B cell (primary cell): ENCODE results near the gene CBL. TPM values are rescaled to one million over a fixed set of nuclear protein-coding genes. Genes with fewer than 3 reads are reported as not detected.
"Not testable (repeated sequence)": the region's sequence is repeated elsewhere in the genome, so short reads cannot be mapped to it uniquely, and the experiment has no call there.

Source experiments
- ATAC-seq: fragments of 200-7000 bp; cut with Tn5 transposase; one replicate; pipeline ENCODE4 v1.10.0; 2021; ENCODE audit warnings: low read depth, mild to moderate bottlenecking, moderate number of reproducible peaks, moderate library complexity
- CTCF ChIA-PET: fragments of 350-600 bp; sonication (Branson Sonifier 250); formaldehyde crosslinking; loops from one replicate; lab custom pipeline; 2021; ENCODE audit warnings: antibody characterized with exemption, inconsistent platforms; lab: Charles Lee
- POLR2A ChIA-PET: fragments of 350-600 bp; sonication (Branson Sonifier 250); formaldehyde crosslinking; loops from one replicate; lab custom pipeline; 2021; ENCODE audit warnings: antibody characterized with exemption; lab: Charles Lee
- DNase-seq: peaks from one replicate; pipeline ENCODE4 v3.0.0; 2013
- H2AFZ ChIP-seq: 2 replicates; pipeline ENCODE4 v1.6.1; 2012; ENCODE audit warnings: mild to moderate bottlenecking, low read depth, low read length; ENCODE audit not compliant: insufficient read depth, poor library complexity, severe bottlenecking
- H3K27ac ChIP-seq, 2 donors: 1 replicate in 1 of 2; 2 replicates in 1 of 2; pipeline ENCODE4 v1.5.1; 2012 to 2013; ENCODE audit warnings: low read length in 2 of 2, mild to moderate bottlenecking in 2 of 2, moderate library complexity in 1 of 2
- H3K27me3 ChIP-seq, 4 experiments: fragments of 200-600 bp in 1 of 4; sonication (generic) in 1 of 4; replicated peaks in 1 of 4; 1 replicate in 2 of 4; 2 replicates in 2 of 4; pipeline versions ENCODE4 v1.6.1 to v1.7.0; 2013 to 2016; ENCODE audit warnings: low read length in 3 of 4, mild to moderate bottlenecking in 2 of 4, mixed read lengths in 1 of 4, moderate library complexity in 1 of 4; ENCODE audit not compliant: insufficient read depth in 4 of 4, control insufficient read depth in 3 of 4; ENCODE audit errors: control extremely low read depth in 1 of 4
- H3K36me3 ChIP-seq, 2 experiments: replicated peaks in 1 of 2; 1 replicate in 1 of 2; 2 replicates in 1 of 2; pipeline versions ENCODE4 v1.6.1 to v1.7.1; 2013; ENCODE audit warnings: low read length in 1 of 2; ENCODE audit not compliant: insufficient read depth in 2 of 2, control insufficient read depth in 1 of 2; ENCODE audit errors: control extremely low read depth in 1 of 2, extremely low read depth in 1 of 2
- H3K4me1 ChIP-seq, 2 donors: fragments of 200-600 bp in 1 of 2; sonication (generic) in 1 of 2; 1 replicate in 1 of 2; 2 replicates in 1 of 2; pipeline versions ENCODE4 v1.5.1 to v1.6.1; 2013 to 2017; ENCODE audit warnings: low read length in 2 of 2; ENCODE audit not compliant: control insufficient read depth in 2 of 2, insufficient read depth in 2 of 2
- H3K4me2 ChIP-seq: replicated peaks from 2 replicates; pipeline ENCODE3; 2012; ENCODE audit warnings: mild to moderate bottlenecking, low read depth, low read length; ENCODE audit not compliant: poor library complexity, severe bottlenecking
- H3K4me3 ChIP-seq, 5 experiments: fragments of 200-600 bp in 1 of 5; sonication (generic) in 1 of 5; 1 replicate in 3 of 5; 2 replicates in 2 of 5; pipeline versions ENCODE4 v1.5.1 to v1.7.0; 2011 to 2016; ENCODE audit warnings: low read length in 4 of 5, mild to moderate bottlenecking in 4 of 5, low read depth in 2 of 5, control low read depth in 1 of 5, moderate library complexity in 1 of 5; ENCODE audit not compliant: insufficient read depth in 1 of 5; ENCODE audit errors: control extremely low read depth in 1 of 5, extremely low read depth in 1 of 5
- H3K79me2 ChIP-seq: fragments of 200-600 bp; sonication (generic); one replicate; pipeline ENCODE4 v1.6.0; 2016; ENCODE audit warnings: low read length; ENCODE audit not compliant: control insufficient read depth, insufficient read depth
- H3K9ac ChIP-seq: fragments of 200-600 bp; sonication (generic); 2 replicates; pipeline ENCODE4 v1.6.1; 2017; ENCODE audit warnings: mild to moderate bottlenecking, low read length, moderate library complexity
- H3K9me3 ChIP-seq, 3 donors: one replicate each; pipeline versions ENCODE4 v1.6.1 to v1.7.1; 2013; ENCODE audit warnings: low read length in 2 of 3; ENCODE audit not compliant: control insufficient read depth in 2 of 3, insufficient read depth in 1 of 3; ENCODE audit errors: control extremely low read depth in 1 of 3
- H4K20me1 ChIP-seq: 2 replicates; pipeline ENCODE4 v1.6.0; 2012; ENCODE audit warnings: mild to moderate bottlenecking, low read length; ENCODE audit not compliant: insufficient read depth, control insufficient read depth, poor library complexity, severe bottlenecking
- H3K27ac Mint-ChIP-seq: one replicate; pipeline ENCODE4 v1.8.0; 2021; ENCODE audit warnings: mixed read lengths
- H3K27me3 Mint-ChIP-seq: one replicate; pipeline ENCODE4 v1.8.0; 2021; ENCODE audit warnings: mixed read lengths
- H3K4me1 Mint-ChIP-seq: one replicate; pipeline ENCODE4 v1.8.0; 2021; ENCODE audit warnings: mixed read lengths
- H3K4me3 Mint-ChIP-seq: one replicate; pipeline ENCODE4 v1.8.0; 2021; ENCODE audit warnings: mixed read lengths
- H3K9me3 Mint-ChIP-seq: one replicate; pipeline ENCODE4 v1.8.0; 2022; ENCODE audit warnings: mixed read lengths; ENCODE audit not compliant: insufficient read depth
- CTCF ChIP-seq: fragments of 200-600 bp; IDR thresholded peaks from one replicate; pipeline ENCODE4 v1.8.0; 2022; ENCODE audit warnings: antibody characterized with exemption, mild to moderate bottlenecking
- EZH2 ChIP-seq: IDR thresholded peaks from 2 replicates; pipeline ENCODE4 v1.6.1; 2012; ENCODE audit warnings: borderline replicate concordance, low read depth, mild to moderate bottlenecking, moderate library complexity, low read length; ENCODE audit not compliant: insufficient read depth, poor library complexity, severe bottlenecking
- WGBS: methylation state at CpG from one replicate; pipeline ENCODE4 v1.1.5; 2013; ENCODE audit warnings: missing lambda C conversion rate; ENCODE audit not compliant: insufficient coverage; 5-methylcytosine and 5-hydroxymethylcytosine counted together
- intact Hi-C: fragments of 100-400 bp; cut with micrococcal nuclease; formaldehyde crosslinking; loops from one replicate; pipeline ENCODE4 v1.10.0; 2022
- polyA plus RNA-seq: library from polyadenylated mRNA; depleted of rRNA; stranded (reverse); fragments of >200 nt; gene quantifications from 2 replicates; pipeline ENCODE4 v1.2.3, GENCODE V29; 2012
- total RNA-seq, 2 donors: library from RNA; stranded (reverse); fragments of 120-200 nt in 1 of 2; gene quantifications; 1 replicate in 1 of 2; 2 replicates in 1 of 2; pipeline versions ENCODE4 v1.2.3 to v1.2.4, GENCODE V29; 2013 to 2022

CBL gene
- total and polyA plus RNA-seq, 2 donors (not counting 1 experiment from before 2014, with no cell fraction given): 11.7 to 35.2 TPM

- H2AFZ ChIP-seq: no peak overlapping the region
- CTCF ChIA-PET: no interaction called here
- Mint-ChIP-seq H3K27me3 (no peaks in the 10 kb centered on the region), H3K4me3 (no peak overlapping the region), H3K27ac (peak overlapping the region; percentile 26), H3K4me1 (peaks cover 30% of the 10 kb centered on the region), H3K9me3 (no peaks in the 10 kb centered on the region)
- peaks cover 85% of the 10 kb centered on the region for H4K20me1 ChIP-seq
- TF ChIP-seq EZH2: no peak
- no peak for TF ChIP-seq CTCF
- H3K4me2 ChIP-seq: no peak overlapping the region
- H3K4me1 ChIP-seq: peaks cover 0 to 2% of the 10 kb centered on the region in 2 donors
- H3K9ac ChIP-seq: no peak overlapping the region
- peaks cover 4 to 5% of the 10 kb centered on the region in 2 experiments for H3K36me3 ChIP-seq
- no CpG with 5 or more reads among the region's 1 CpG for WGBS
- DNase-seq (no peak), ATAC-seq (no peak)
- H3K4me3 ChIP-seq: no peak overlapping the region
- peaks cover 97% of the 10 kb centered on the region for H3K79me2 ChIP-seq
- H3K27me3 ChIP-seq: no peaks in the 10 kb centered on the region
- H3K27ac ChIP-seq: no peak overlapping the region
- no peaks in the 10 kb centered on the region for H3K9me3 ChIP-seq
- POLR2A ChIA-PET: no interaction called here
- intact Hi-C loops: no loop called here
These were observed 17.7 kb downstream of the CBL start for GRCh38 chr11:119223856-119224255.

- WGBS: 100% methylated on average over 1 of the region's 9 CpGs
- H3K27ac Mint-ChIP-seq, POLR2A ChIA-PET, H3K9me3 ChIP-seq, H3K9ac ChIP-seq, H3K27me3 ChIP-seq, H3K4me3 ChIP-seq, H3K27me3 Mint-ChIP-seq, H3K4me3 Mint-ChIP-seq, H3K4me2 ChIP-seq, DNase-seq, intact Hi-C loops, ATAC-seq, H3K9me3 Mint-ChIP-seq, H3K4me1 ChIP-seq, H2AFZ ChIP-seq: not testable (repeated sequence)
- peaks cover 28% of the 10 kb centered on the region for H3K4me1 Mint-ChIP-seq
- peaks cover 9 to 19% of the 10 kb centered on the region in 2 experiments for H3K36me3 ChIP-seq
- H3K79me2 ChIP-seq: peaks cover 80% of the 10 kb centered on the region
- CTCF ChIA-PET: interaction anchor here (0.7 kb wide), 2 partner anchors 87 to 1004 kb away, joined by 3 to 4 read pairs; no protein-coding TSS in a partner anchor
- peak overlapping the region in 1 of 2 donors; percentile 40 for H3K27ac ChIP-seq
- peaks cover 60% of the 10 kb centered on the region for H4K20me1 ChIP-seq
These were observed 22.6 kb downstream of the CBL start for GRCh38 chr11:119228535-119229287.
